HCT116 (cell line): ENCODE measurements around the gene CLEC10A. TPM values are rescaled to one million over a fixed set of nuclear protein-coding genes. Genes with fewer than 3 reads are reported as not detected.

Source experiments
- ATAC-seq: fragments of 200-7000 bp; cut with Tn5 transposase; 2 replicates; pipeline ENCODE4 v1.9.1; 2020; ENCODE audit warnings: mild to moderate bottlenecking, moderate library complexity
- BruUV-seq: library from RNA; stranded (reverse); fragments of 400-500 nt; replicated peaks from 2 replicates; lab custom pipeline; 2021; lab: Mats Ljungman, UMichigan
- CTCF ChIA-PET: fragments of 300-600 bp; sonication (Branson Sonifier 250); formaldehyde crosslinking; loops from one replicate; lab custom pipeline; 2021; ENCODE audit warnings: antibody characterized with exemption; lab: Charles Lee
- POLR2A ChIA-PET: fragments of 300-600, 350-600 bp; sonication (Branson Sonifier 250); formaldehyde crosslinking; loops from one replicate; lab custom pipeline; 2021; ENCODE audit warnings: antibody characterized with exemption; lab: Charles Lee
- RAD21 ChIA-PET, 2 experiments: fragments of 300-600 bp; sonication (Branson Sonifier 250); formaldehyde crosslinking; loops; one replicate each; lab custom pipeline; 2023; ENCODE audit warnings: low total read pairs in 2 of 2; ENCODE audit not compliant: uncharacterized antibody in 2 of 2, unreplicated experiment in 2 of 2, low non-redundant PET in 1 of 2; lab: Charles Lee
- DNase-seq: peaks from one replicate; pipeline ENCODE4 v3.0.0-alpha.2; 2010; ENCODE audit warnings: low read depth, low spot score
- H2AFZ ChIP-seq: fragments of 200-600 bp; shearing (Covaris generic), sonication (generic); 2 replicates; pipeline ENCODE4 v1.6.1; 2017; ENCODE audit warnings: low read depth, mixed run types, mixed read lengths, antibody characterized with exemption, low read length; ENCODE audit not compliant: poor library complexity, severe bottlenecking
- H3K27ac ChIP-seq: 2 replicates; pipeline ENCODE4 v1.5.1; 2012; ENCODE audit warnings: low read depth, low read length
- H3K27me3 ChIP-seq: fragments of 200-600 bp; sonication (generic); 2 replicates; pipeline ENCODE4 v1.6.1; 2016; ENCODE audit warnings: mixed run types, low read length, mixed read lengths; ENCODE audit not compliant: insufficient read depth
- H3K36me3 ChIP-seq, 2 experiments: fragments of 200-500 bp in 1 of 2; fragments of 200-600 bp in 1 of 2; sonication (Bioruptor generic) in 1 of 2; sonication (generic) in 1 of 2; 2 replicates each; pipeline versions ENCODE4 v1.5.1 to v1.6.1; 2014 to 2016; ENCODE audit warnings: low read length in 2 of 2, inconsistent platforms in 1 of 2, mixed read lengths in 1 of 2, mixed run types in 1 of 2; ENCODE audit not compliant: insufficient read depth in 2 of 2, control insufficient read depth in 1 of 2
- H3K4me1 ChIP-seq, 2 experiments: fragments of 200-600 bp in 1 of 2; sonication (generic) in 1 of 2; 2 replicates each; pipeline versions ENCODE4 v1.5.1 to v1.6.1; 2012 to 2017; ENCODE audit warnings: low read length in 2 of 2, inconsistent platforms in 1 of 2, mild to moderate bottlenecking in 1 of 2, mixed read lengths in 1 of 2, mixed run types in 1 of 2, moderate library complexity in 1 of 2; ENCODE audit not compliant: insufficient read depth in 2 of 2, control insufficient read depth in 1 of 2
- H3K4me2 ChIP-seq: fragments of 200-600 bp; sonication (generic); 2 replicates; pipeline ENCODE4 v1.6.1; 2017; ENCODE audit warnings: mixed run types, low read length, mixed read lengths
- H3K4me3 ChIP-seq, 2 experiments: fragments of 200-600 bp in 1 of 2; sonication (generic) in 1 of 2; replicated peaks in 1 of 2; 2 replicates each; pipeline ENCODE4 v1.5.1; 2011 to 2016; ENCODE audit warnings: low read length in 2 of 2, control low read depth in 1 of 2, low read depth in 1 of 2, mild to moderate bottlenecking in 1 of 2, mixed read lengths in 1 of 2, mixed run types in 1 of 2
- H3K79me2 ChIP-seq: fragments of 200-600 bp; sonication (generic); 2 replicates; pipeline ENCODE4 v1.6.1; 2017; ENCODE audit warnings: mild to moderate bottlenecking, mixed run types, low read length, moderate library complexity, mixed read lengths; ENCODE audit not compliant: insufficient read depth
- H3K9ac ChIP-seq: fragments of 200-600 bp; sonication (generic); 2 replicates; pipeline ENCODE4 v1.6.1; 2016; ENCODE audit warnings: low read length, mixed read lengths
- H3K9me2 ChIP-seq: fragments of 200-600 bp; sonication (generic), shearing (Covaris generic); 2 replicates; pipeline ENCODE4 v1.6.1; 2017; ENCODE audit warnings: mixed run types, mild to moderate bottlenecking, moderate library complexity; ENCODE audit not compliant: insufficient read depth
- H3K9me3 ChIP-seq, 2 experiments: fragments of 200-500 bp in 1 of 2; fragments of 200-600 bp in 1 of 2; sonication (Bioruptor generic) in 1 of 2; sonication (generic) in 1 of 2; 2 replicates each; pipeline ENCODE4 v1.6.1; 2014 to 2017; ENCODE audit warnings: low read length in 2 of 2, mixed read lengths in 2 of 2, inconsistent platforms in 1 of 2, low read depth in 1 of 2, mild to moderate bottlenecking in 1 of 2, mixed run types in 1 of 2, moderate library complexity in 1 of 2; ENCODE audit not compliant: control insufficient read depth in 1 of 2, insufficient read depth in 1 of 2
- H4K20me1 ChIP-seq: fragments of 200-600 bp; sonication (generic), shearing (Covaris generic); 2 replicates; pipeline ENCODE4 v1.6.1; 2017; ENCODE audit warnings: mixed run types, mild to moderate bottlenecking, moderate library complexity; ENCODE audit not compliant: insufficient read depth
- FOSL1 ChIP-seq: IDR thresholded peaks from 2 replicates; pipeline ENCODE4 v1.6.1; 2012; ENCODE audit warnings: low read depth
- MAX ChIP-seq: IDR thresholded peaks from 2 replicates; pipeline ENCODE4 v1.6.1; 2012
- POLR2A ChIP-seq: IDR thresholded peaks from 2 replicates; pipeline ENCODE4 v1.7.0; 2011; ENCODE audit warnings: borderline replicate concordance; ENCODE audit not compliant: insufficient read depth, insufficient read length; ENCODE audit errors: extremely low read depth
- POLR2AphosphoS5 ChIP-seq: IDR thresholded peaks from 2 replicates; pipeline ENCODE4 v1.6.1; 2011; ENCODE audit warnings: mild to moderate bottlenecking, low read depth, low read length, moderate library complexity
- SIN3A ChIP-seq: IDR thresholded peaks from 2 replicates; pipeline ENCODE4 v1.6.1; 2012; ENCODE audit warnings: low read depth
- SP1 ChIP-seq: IDR thresholded peaks from 2 replicates; pipeline ENCODE4 v1.6.1; 2012; ENCODE audit warnings: low read depth
- YY1 ChIP-seq: IDR thresholded peaks from 2 replicates; pipeline ENCODE4 v1.6.1; 2011; ENCODE audit warnings: low read length, low read depth, moderate library complexity, mild to moderate bottlenecking; ENCODE audit not compliant: insufficient replicate concordance; ENCODE audit errors: extremely low read depth
- intact Hi-C: fragments of 100-400 bp; cut with micrococcal nuclease; formaldehyde crosslinking; loops from 2 replicates; pipeline ENCODE4 v1.10.0; 2022
- total RNA-seq: library from RNA; stranded (reverse); gene quantifications from one replicate; pipeline ENCODE4 v1.2.1, GENCODE V29; 2021; ENCODE audit not compliant: unreplicated experiment

Gene CLEC10A
- total RNA-seq, 1 experiment from 2014 or later: not detected

- ChIA-PET POLR2A (interaction anchor here (0.7 to 1.2 kb wide), 6 partner anchors 10 to 366 kb away, joined by 3 to 8 read pairs (median 4); partner anchors contain the start of gene RNASEK), RAD21 (interaction anchor here (0.6 to 1.0 kb wide), 3 partner anchors 10 to 130 kb away, joined by 3 to 4 read pairs (median 3); no protein-coding TSS in a partner anchor), CTCF (interaction anchor here (0.9 to 1.7 kb wide), 10 partner anchors 10 to 193 kb away, joined by 3 to 26 read pairs (median 5); no protein-coding TSS in a partner anchor)
- TF ChIP-seq MAX (peak; percentile 86), SIN3A (peak; percentile 86), SP1 (no peak), POLR2A (peak; percentile 89), POLR2AphosphoS5 (peak; percentile 94), YY1 (peak; percentile 22), FOSL1 (no peak)
- Histone ChIP-seq H3K4me3 (peak within 1 kb of the TSS; percentile 60 to 78), H3K9me3 (no peaks in the 10 kb centered on the region), H3K27me3 (no peaks in the 10 kb centered on the region), H3K36me3 (no peaks in the 10 kb centered on the region), H2AFZ (no peak within 1 kb of the TSS), H3K4me1 (peaks cover 4 to 25% of the 10 kb centered on the region in 2 experiments), H3K4me2 (peak within 1 kb of the TSS; percentile 92), H3K9ac (peak within 1 kb of the TSS; percentile 75), H3K9me2 (no peaks in the 10 kb centered on the region), H3K79me2 (0 out of 2 replicates have a peak, but pooled peaks cover 4% of the 10 kb centered on the region), H4K20me1 (no peaks in the 10 kb centered on the region), H3K27ac (peak within 1 kb of the TSS; percentile 99)
- no TSS peak for BruUV-seq
- intact Hi-C loops: no loop called here
- DNase-seq: peak; percentile 94
- ATAC-seq: peak; percentile 96
Observed at GRCh38 chr17:7035591-7036368, 44.3 kb downstream of the CLEC10A start, which contains the start of gene SLC16A13. TSS of gene SLC16A13 (plus strand) at chr17:7036015. CDS start at chr17:7036383, 368 bp downstream.
